ENCODE measurements around the gene MYO1B.

The MYO1B gene

DNA sequence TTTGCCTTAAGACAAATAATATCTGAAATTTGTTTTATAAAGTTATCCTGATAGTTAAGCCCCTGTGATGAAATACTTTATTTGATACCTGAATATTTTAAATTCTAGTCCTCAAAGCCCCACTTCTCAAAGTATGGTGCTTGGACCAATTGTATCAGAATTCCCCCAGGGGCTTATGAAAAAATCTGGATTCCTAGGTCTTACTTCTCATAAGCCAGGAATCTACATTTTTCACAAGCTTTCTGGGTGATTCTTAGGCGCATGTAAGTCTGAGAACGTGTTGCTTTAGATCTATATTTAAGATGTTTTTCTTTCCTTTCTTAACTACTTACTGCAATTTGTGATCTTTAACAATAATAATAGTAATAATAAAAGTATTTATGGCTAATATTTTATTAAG is 53.1 kb downstream of the MYO1B start:
- no peak for DNase-seq (ENCODE audit: low spot score)

DNA sequence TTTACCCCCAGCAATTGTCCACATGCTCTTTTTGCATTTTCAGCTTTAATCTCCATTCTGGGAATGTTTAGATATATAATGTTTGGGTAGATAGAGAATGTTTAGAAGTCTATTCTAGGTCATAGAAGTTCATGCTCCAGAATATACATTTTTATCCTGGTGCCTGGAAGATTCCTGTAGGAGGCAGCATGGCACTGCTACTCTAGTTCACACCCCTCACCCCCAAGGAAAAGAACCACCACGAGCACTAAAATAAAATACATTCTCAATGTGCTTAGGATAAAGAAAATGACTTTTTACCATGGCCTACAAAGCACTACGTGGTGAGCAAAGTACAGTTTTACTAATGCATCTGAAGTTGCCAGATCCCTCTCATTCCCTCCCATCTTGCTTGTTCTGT is 53.8 kb downstream of the MYO1B start:
- no peak for DNase-seq (ENCODE audit: low spot score)

DNA sequence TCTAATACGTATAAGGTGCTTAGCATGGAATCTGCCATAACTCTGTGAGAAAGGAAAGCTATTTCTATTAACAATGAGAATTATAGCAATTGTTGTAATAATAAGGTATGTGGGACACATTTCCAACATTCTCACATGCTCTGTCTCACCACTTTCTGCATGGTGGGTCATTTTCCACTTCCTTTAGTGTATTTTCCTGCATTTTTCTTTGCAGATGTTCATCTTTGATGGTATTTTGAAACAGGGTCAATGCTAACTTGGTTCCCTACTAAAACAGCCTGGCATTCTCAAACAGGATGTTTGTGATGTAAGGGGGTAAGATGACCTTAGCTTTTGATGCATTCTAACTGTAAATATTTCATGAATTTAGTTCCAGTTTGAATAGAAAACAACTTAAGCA is 54.7 kb downstream of the MYO1B start:
- DNase-seq (ENCODE audit: low spot score) = no peak

DNA sequence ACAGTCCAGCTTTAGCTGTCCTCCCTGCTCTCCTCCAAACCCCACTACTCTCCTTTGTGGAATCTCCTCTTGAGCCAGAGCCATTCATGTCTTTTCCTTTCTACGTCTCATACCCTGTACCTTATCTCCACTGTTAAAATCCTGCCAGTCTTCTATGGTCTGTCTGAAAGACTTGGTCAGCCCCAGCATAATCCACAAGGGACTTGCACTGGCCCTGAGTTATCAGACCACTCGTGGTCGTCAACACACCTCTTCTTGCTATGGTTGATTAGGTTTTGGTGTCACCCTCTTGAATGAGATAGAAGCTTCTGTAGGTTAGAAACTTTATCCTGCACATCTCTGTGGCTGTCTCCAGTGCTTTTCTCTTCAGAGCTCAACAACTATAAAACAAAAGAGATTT is 56.8 kb downstream of the MYO1B start:
- DNase-seq (ENCODE audit: low spot score) = no peak

DNA sequence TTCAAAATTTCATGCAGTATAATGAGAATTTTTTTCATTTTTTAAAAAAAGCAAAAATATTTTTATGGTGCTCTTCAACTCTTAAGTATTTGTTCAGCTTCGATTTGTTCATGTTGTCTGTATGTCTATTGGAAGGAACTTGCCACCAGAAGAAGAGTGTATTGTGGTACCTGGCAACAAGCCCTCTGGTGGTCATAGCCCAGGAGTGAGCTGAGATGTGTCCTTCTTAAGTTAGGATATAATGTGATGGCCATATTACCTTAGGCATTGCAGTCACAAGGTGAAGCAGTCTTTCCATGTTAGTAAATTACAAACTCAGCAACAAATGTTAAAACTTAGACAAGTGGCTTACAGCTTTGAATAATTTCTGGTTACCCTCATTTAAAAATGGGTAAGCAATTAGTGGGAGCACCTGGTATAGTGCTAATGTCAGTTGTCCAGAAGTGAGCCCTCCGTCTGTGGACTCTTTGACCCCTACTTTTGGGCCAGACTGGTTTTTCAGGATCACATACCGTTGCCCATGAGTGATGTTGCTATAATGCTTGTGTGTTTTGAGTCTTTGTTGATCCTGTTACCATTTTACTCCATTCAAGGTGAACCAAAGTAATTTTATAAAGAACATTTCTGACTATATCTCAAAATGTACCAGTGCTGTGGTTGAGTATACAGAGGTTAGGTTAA is 57.4 kb downstream of the MYO1B start:
- no peak for DNase-seq (ENCODE audit: low spot score)

DNA sequence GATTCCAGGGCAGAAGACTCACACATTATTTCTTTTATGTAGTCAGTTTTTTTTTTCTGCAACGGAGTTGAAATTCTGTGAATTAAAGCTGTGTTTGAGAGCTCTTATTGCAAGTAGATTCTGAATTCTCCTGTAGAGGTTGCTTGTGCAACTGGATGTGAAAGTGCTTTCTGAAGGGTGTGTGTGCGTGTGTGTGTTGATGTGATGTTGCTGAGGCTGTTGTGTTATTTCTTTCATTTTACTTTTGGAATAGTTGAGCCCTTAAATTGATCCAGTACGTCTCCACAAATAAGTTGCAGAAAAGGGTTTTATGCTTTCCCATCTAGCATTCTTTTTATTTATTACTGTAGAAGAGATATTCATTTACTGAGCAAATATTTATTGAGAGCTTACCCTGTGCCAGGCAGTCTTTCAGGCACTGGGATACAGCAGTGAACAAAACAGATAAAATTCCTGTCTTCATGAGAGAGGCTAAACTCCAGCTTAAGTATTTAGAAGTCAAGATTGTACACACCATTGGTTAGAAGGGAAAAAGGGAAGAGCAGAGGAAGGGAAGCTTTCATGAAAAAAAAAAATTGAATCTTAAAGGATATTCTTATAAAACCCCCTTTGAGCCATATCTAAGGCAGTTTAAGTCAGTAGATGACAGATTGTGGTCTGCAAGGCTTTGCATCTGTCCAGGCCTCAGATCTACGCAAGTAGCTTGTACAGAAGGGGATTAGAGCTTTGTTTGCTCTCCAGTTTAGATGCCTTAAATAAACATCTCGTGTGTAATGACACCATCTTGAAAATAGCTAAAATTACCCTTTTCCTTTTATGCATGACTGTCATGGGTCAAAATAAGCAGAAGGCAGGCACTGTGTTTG is 58.2 kb downstream of the MYO1B start:
- DNase-seq (ENCODE audit: low spot score) = no peak

DNA sequence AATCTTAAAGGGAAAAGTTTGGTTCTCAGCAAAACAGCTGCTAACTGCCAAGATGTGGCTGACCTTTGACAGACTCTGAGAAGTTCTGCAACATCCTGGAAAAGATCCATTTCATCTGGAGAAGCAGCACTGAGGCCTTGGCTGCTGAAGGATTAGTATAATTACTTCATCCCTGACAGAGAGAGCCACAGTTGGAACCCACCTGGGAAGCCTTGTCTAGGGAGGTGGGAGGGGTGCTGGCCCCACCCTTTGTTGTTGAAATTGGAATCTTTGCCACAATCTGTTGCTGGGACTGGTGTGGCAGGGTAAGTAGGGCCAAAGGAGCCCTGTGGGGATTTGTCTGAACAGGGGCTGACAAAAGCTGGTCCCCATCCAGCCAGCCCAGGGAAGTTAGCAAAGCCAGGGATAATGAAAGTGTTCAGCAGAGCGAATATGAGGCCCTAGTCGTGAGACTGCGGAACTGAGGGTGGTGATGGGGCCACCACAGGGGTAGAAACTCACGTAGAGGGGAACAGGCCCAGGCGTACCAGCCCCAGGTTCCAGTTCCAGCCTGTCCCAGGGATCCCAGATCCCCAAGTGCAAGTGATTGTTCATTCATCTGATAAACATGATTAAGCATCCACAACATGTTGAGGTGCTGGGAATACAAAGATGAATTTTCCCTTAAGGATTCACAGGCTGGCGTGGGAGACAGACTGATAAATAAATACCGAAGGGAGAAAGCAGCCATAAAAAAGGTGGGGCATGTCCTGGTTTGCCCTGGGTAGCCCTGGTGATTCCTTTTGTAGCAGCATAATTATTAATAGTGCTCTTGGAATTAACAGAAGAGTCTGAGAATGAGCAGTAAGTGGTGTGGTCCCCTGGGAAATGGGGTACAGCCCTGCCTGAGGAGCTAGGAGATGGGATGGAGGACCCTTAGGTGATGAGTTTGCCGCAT is 60.0 kb downstream of the MYO1B start:
- DNase-seq (ENCODE audit: low spot score) = peak; percentile 11

DNA sequence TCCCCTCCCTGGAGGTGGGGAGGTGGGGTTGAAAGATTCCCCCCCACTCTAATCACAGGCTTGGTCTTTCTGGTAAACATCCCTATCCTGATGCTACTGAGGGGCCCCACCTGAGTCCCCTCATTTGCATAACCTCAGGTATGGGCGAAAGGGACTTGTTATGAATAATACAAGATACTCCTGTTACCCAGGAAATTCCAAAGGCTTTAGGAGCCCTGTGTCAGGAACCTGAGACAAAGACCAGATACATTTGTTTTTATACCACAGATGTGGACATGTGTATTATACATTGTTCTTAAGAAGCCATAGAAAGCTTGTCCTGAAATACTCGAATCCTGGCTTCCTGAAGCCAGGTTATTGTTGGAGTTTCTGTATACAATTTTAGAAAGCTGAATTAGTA is 62.8 kb downstream of the MYO1B start:
- no peak for DNase-seq (ENCODE audit: low spot score)

DNA sequence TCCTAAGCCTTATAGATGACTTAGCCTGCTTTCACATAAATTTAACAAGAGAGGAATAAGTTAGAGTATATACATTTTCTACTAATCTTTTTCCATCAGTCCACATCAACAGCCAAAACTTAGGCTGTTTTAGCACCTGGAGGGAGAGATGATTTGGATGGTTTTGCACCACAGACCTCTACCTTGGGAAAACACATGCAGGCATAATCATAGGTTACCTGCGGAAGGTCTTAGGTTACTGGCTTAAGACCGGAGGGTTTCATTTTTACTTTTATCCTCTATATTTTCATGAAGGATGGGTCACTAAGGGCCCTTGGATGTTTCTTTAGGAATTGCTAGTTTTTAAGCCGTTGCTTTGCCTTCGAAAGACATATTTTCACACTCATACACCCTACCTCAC is 66.0 kb downstream of the MYO1B start:
- no peak for DNase-seq (ENCODE audit: low spot score)

DNA sequence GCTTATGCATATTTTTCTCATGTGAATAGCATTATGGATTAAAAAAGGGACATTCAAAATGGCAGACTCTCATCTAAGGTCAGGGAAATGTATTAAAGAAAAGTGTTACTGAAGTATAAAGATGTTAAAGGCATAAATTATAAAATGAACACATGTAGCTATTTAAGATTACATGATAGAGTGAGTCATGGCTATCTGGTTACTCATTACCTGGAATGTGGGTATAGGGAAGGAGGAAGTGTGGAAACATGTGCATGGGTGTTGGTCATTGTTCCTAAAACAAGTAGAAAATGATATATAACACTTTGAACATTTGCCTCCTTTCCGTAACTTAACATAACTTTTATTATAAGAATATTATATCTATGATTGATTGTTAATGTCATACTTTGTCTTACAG is 66.4 kb downstream of the MYO1B start:
- DNase-seq (ENCODE audit: low spot score) = peak; percentile 37

DNA sequence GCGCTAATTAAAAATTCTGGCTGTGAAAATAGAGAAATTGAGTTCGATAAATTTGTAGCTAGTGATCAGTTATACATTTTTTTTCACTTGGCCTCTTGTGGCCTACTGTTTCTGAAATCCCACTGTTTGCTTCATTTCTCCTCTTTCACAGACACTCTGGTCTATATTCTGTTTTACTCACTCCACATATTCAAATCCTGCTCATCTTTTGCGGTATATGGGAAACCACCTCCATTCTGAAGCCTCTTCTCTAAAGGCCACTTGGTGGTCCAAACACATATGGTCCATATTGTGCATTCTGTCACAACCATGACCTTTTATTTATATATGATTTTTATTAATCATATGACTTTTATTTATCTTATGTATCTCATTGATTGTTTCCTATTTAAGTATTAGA is 67.0 kb downstream of the MYO1B start:
- DNase-seq (ENCODE audit: low spot score) = no peak

DNA sequence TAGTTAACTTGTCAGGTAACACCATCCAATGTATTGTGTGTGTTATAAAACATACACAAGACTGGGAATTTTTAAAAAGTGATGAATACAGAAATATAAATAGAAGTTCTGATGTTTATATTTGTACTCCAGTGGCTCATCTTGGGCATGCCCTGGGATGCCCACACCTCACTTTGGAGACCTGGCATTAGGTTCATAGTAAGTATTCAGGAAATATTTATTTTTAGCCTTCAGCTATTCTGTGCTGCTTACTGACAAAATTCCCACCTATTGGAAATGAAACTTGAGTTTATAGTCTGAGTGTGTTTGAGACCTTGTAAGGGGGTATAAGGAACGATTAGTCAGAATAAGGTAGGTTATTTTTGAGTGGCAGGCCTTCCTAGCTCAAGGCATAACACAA is 67.5 kb downstream of the MYO1B start:
- DNase-seq (ENCODE audit: low spot score) = no peak

DNA sequence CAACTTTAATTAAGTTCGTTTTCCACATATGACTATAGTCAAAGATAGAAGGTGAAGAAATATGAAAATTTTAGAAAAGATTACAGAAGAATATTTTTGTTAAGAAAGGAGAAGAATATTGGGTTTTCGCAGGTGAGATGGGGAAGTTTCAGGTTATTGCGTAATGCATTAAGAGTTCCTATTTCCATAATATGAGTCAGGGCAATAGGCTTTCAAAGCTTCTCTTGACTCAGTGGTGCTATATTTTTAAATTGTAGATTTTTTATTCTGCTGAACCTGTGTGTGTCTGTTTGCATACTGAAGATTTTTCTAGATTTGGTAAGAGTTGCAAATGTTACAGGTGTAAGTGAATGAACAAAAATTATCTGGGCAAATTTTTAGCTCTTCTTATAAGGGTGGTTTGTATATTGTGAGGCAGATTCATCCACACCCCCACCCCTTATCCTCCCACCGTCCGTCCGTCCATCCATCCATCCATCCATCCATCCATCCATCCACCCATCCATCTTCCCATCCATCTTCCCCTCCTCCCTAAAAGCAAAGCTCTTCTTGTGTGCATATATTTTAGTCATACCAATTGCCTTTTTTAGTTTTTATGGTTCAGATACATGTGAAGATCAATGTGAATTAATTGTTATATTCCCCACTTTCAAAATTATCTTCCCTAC is 69.6 kb downstream of the MYO1B start:
- DNase-seq (ENCODE audit: low spot score) = no peak

DNA sequence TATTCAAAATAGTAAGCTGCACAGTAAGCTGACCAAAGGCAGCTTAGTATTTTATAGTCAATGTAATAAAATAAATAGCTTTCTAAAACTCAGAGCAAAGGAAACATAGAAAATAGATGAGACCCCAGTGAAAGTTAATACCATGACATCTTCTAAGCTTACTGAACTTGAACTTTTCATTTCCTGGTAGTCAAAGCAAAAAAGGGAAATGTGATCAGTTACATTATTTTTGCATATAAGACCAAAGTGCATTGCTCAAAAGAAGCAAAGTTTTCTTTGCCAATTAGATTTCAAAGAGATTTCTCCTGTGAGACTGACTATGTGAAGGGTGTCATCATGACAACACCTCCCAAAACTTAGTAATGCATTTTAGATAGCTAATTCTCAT is 70.2 kb downstream of the MYO1B start:
- DNase-seq (ENCODE audit: low spot score) = no peak

DNA sequence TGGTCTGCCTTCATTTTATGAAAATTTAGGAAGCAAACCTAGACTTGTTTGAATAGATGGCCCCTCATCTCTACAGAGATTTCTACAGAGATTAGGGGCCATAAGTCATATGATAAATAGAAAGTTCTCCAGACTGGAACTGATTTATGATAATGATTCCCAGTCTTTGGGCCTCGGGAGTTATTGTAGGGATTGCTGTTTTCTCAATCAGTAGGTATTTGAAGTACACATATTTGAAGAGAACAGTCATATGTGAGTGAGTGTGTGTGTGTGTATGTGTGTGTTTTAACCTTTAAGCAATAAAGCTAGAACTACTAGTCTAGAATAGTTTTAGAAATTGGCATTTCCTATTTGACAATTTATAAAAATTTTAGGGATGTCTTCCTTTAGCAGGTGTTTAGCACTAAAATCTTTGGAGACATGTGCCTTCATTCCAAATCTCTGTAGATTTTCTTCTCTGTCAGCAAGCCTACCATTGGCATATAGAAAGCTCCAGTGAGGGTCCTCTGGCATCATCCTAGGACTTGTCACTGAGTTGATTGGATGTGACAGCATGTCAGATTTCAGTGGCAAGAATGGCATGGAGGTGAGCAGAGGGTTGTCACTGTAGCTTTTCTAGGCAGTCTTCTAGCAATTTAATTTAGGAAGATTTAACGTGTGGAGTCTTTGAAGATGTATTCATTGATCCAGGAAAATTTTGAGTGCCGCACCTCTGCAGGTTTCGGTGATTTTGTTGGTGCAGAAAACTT is 71.2 kb downstream of the MYO1B start:
- no peak for DNase-seq (ENCODE audit: low spot score)

DNA sequence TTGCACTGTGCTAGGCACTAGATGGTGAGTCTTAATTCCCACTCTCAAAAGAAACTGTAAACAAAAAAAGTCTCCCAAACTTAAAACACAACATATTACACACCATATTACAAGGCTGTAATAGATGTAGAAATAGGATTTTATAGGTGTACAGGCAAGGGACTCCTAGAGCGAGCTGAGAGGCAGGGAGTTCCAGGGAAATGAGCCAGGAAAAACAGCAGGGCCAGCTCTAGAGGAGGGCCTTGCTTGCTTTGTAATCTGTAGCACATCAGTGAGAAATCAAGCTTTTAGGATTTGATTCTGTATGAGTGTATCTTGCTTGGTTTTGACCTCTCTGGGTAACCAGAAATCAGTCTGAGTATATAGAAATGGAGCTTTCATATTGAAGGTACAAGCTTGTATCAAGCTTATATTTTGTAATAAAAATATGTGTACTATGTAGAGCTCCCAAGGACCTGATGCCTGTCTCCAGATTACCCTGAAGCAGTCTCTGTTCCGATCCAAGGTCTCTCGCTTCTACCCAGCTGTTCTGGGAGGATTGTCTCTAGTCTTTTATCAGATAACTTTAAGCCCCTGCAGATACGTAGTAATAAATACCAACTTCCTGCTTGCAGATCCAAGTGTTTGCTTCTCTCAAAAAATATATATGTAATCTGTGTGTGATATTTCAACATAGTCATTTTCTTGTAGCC is 73.0 kb downstream of the MYO1B start:
- DNase-seq (ENCODE audit: low spot score) = peak; percentile 17

DNA sequence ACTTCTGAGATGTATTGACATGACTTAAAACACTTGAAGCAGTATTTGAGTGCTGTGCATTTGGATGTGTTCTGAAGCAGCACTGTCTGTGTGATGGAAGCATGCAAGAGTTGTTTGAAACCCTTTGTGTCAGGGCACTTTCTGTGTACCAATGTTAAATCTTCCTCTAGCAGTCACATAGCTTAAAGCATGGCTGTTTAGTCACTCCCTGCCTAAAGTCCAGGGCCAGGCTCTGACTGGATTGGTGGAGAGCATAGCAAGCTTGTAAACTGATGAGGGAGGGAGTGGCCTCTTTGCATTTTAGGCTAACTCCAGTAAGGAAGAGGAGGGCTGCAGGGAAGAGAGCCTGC is 73.5 kb downstream of the MYO1B start:
- DNase-seq (ENCODE audit: low spot score) = no peak

DNA sequence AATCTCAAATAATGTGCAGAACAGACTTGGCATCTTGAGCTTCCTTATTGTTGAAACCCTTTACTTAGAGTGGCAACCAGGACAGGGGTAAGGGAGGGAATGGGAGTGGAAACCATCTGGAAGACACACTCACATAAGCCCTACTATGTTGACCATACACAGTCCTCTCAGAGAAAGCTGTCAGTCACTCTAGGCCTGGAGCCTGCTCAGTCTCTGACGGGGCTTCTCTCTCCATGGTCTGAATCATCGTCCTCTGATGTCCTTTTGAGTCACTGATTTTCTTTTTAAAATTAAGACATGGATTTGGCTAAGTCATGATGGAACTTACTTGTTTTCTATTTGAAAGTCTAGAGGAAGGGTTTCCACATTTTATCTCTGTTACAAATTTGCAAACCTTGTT is 74.0 kb downstream of the MYO1B start:
- DNase-seq (ENCODE audit: low spot score) = no peak

DNA sequence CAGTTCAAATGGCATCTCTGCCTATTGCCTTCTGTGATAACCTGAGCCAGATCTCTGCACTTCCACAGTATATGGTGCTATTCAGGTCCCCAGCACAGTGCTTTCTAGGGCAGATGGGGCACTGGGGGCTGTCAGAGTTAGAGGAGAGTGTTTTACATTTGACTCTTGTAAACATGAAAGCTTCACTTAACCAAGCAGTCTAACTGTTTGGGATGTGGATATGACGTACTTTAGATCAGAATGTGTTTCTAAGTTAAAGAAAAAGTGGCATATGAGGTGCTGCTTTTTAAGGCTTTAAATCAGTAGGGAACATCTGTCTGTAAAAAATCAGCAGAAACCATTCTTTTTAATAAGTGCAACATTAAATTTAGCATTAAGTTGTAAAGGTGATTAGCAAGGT is 75.7 kb downstream of the MYO1B start:
- no peak for DNase-seq (ENCODE audit: low spot score)

DNA sequence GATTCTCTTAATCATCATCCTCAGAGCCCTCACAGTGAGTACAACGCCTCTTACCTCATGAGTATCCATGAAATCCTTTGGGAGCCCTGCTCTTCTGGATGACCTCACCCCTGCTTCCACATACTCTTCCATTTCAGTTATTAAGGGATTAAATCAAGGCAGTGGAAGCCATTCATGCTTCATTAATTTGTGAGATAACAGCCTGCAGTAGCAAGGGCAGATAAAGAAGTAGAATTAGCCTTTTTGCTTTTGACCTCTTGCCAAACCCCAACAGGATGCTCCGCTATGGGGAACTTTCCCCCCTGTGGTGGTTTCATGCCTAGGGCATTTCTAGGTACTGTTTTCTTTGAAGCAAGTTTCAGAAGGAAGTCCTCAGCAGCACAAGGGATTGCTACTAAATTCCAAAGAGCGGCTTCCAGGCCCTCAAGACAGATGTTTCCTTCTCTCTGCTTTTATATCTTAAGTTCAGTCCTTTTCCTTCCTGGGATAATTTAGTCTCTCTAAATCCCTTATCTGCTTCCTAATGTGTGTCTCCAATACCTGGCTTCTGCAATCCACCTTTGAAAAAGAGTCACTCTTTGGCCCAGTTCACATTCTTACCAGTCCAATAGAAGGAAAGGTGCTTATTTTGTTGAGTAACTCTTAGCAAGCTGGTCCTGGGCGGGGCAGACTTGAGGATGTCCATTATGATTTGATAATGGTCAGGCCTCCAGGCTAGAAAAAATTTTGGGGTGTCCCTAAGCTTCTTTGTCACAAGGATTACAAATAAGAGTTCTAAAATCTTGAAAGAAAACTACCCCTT is 76.9 kb downstream of the MYO1B start:
- DNase-seq (ENCODE audit: low spot score) = no peak
